ENCODE data around the gene BCO1.

DNA sequence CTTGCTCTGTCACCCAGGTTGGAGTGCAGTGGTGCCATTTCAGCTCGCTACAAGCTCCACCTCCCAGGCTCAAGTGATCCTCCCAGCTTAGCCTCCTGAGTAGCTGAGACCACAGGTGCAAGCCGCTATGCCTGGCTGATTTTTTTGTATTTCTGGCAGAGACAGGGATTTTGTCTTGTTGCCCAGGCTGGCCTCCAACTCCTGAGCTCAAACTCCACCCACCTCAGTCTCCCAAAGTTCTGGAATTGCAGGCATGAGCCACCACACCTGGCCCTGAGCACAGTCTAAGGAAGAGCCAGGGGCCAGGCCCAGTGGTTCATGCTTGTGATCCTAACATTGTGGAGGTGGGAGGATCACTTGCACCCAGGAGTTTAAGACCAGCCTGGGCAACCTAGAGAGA is 21.8 kb upstream of the BCO1 start:
- TF ChIP-seq GATA2 (IDR thresholded peaks at IDR 0.05; ENCODE audit: low read depth, low read length) (no peak), GATA3 (IDR thresholded peaks at IDR 0.05; ENCODE audit: low read depth, low read length) (no peak)

Measured in SH-SY5Y (cell line).